H9 (cell line): ENCODE measurements around the gene CRYBG2. TPM values are rescaled to one million over a fixed set of nuclear protein-coding genes. Genes with fewer than 3 reads are reported as not detected.

Experiments used
- DNase-seq: peaks from one replicate; pipeline ENCODE4 v3.0.0-alpha.2; 2017
- H2AFZ ChIP-seq: one replicate; pipeline ENCODE4 v1.6.1; 2013; ENCODE audit warnings: mild to moderate bottlenecking, low read length, control low read depth, moderate library complexity
- H2AK5ac ChIP-seq: 2 replicates; pipeline ENCODE4 v1.6.1; 2013; ENCODE audit warnings: low read length, control low read depth, mixed read lengths; ENCODE audit not compliant: insufficient read length
- H2BK120ac ChIP-seq: one replicate; pipeline ENCODE4 v1.6.1; 2013; ENCODE audit warnings: low read depth, mild to moderate bottlenecking, low read length, control low read depth, inconsistent platforms; ENCODE audit not compliant: poor library complexity, severe bottlenecking
- H2BK12ac ChIP-seq: 2 replicates; pipeline ENCODE4 v1.6.1; 2013; ENCODE audit warnings: low read length, control low read depth, mixed read lengths, low read depth; ENCODE audit not compliant: insufficient read length
- H2BK15ac ChIP-seq: 2 replicates; pipeline ENCODE4 v1.6.1; 2013; ENCODE audit warnings: low read depth, low read length, control low read depth
- H2BK20ac ChIP-seq: one replicate; pipeline ENCODE4 v1.6.1; 2013; ENCODE audit warnings: low read depth, mild to moderate bottlenecking, low read length, control low read depth, inconsistent platforms; ENCODE audit not compliant: poor library complexity, severe bottlenecking
- H2BK5ac ChIP-seq: 2 replicates; pipeline ENCODE4 v1.6.1; 2013; ENCODE audit warnings: low read length, control low read depth, mixed read lengths; ENCODE audit not compliant: insufficient read length
- H3K14ac ChIP-seq: 2 replicates; pipeline ENCODE4 v1.6.1; 2013; ENCODE audit warnings: low read length, control low read depth; ENCODE audit not compliant: insufficient read depth
- H3K18ac ChIP-seq: 2 replicates; pipeline ENCODE4 v1.6.1; 2013; ENCODE audit warnings: low read depth, mild to moderate bottlenecking, mixed read lengths, low read length, control low read depth; ENCODE audit not compliant: insufficient read length
- H3K23ac ChIP-seq: 2 replicates; pipeline ENCODE4 v1.6.1; 2013; ENCODE audit warnings: low read length, control low read depth, mixed read lengths, low read depth; ENCODE audit not compliant: insufficient read length
- H3K23me2 ChIP-seq: 2 replicates; pipeline ENCODE4 v1.6.1; 2013; ENCODE audit warnings: low read depth, mild to moderate bottlenecking, mixed read lengths, low read length, control low read depth; ENCODE audit not compliant: insufficient read length, poor library complexity, severe bottlenecking
- H3K27ac ChIP-seq: 2 replicates; pipeline ENCODE4 v1.5.1; 2013; ENCODE audit warnings: low read length, control low read depth, mixed read lengths, low read depth; ENCODE audit not compliant: insufficient read length
- H3K27me3 ChIP-seq: 2 replicates; pipeline ENCODE4 v1.6.1; 2013; ENCODE audit warnings: low read length, control low read depth, inconsistent platforms; ENCODE audit not compliant: insufficient read depth
- H3K4ac ChIP-seq: 2 replicates; pipeline ENCODE4 v1.6.1; 2013; ENCODE audit warnings: low read depth, mild to moderate bottlenecking, control low read depth, inconsistent platforms, low read length, moderate library complexity
- H3K4me1 ChIP-seq: 2 replicates; pipeline ENCODE4 v1.6.1; 2013; ENCODE audit warnings: low read length, control low read depth, inconsistent platforms; ENCODE audit not compliant: insufficient read depth
- H3K4me2 ChIP-seq: 2 replicates; pipeline ENCODE4 v1.6.1; 2013; ENCODE audit warnings: low read length, control low read depth, mixed read lengths; ENCODE audit not compliant: insufficient read length, insufficient read depth
- H3K56ac ChIP-seq: 2 replicates; pipeline ENCODE4 v1.6.1; 2013; ENCODE audit warnings: low read depth, mild to moderate bottlenecking, mixed read lengths, low read length, control low read depth; ENCODE audit not compliant: insufficient read length
- H3K79me1 ChIP-seq: 2 replicates; pipeline ENCODE4 v1.6.1; 2013; ENCODE audit warnings: low read depth, mild to moderate bottlenecking, moderate library complexity, low read length, control low read depth, inconsistent platforms; ENCODE audit not compliant: insufficient read depth, poor library complexity, severe bottlenecking
- H3K79me2 ChIP-seq: 2 replicates; pipeline ENCODE4 v1.6.1; 2013; ENCODE audit warnings: low read length, control low read depth, inconsistent platforms; ENCODE audit not compliant: insufficient read depth
- H3K9ac ChIP-seq: 2 replicates; pipeline ENCODE4 v1.6.1; 2013; ENCODE audit warnings: low read length, control low read depth, mixed read lengths; ENCODE audit not compliant: insufficient read length; ENCODE audit errors: extremely low read depth
- H3K9me3 ChIP-seq: one replicate; pipeline ENCODE4 v1.6.1; 2013; ENCODE audit warnings: low read depth, low read length, inconsistent platforms; ENCODE audit not compliant: control insufficient read depth
- H3T11ph ChIP-seq: one replicate; pipeline ENCODE4 v1.6.1; 2013; ENCODE audit warnings: mild to moderate bottlenecking, low read length, control low read depth, inconsistent platforms
- H4K20me1 ChIP-seq: one replicate; pipeline ENCODE4 v1.6.1; 2013; ENCODE audit not compliant: control insufficient read depth, insufficient read length, insufficient read depth
- H4K5ac ChIP-seq: 2 replicates; pipeline ENCODE4 v1.6.1; 2013; ENCODE audit warnings: low read depth, mild to moderate bottlenecking, mixed read lengths, low read length, control low read depth; ENCODE audit not compliant: insufficient read length
- H4K8ac ChIP-seq: replicated peaks from 2 replicates; pipeline ENCODE4 v1.6.1; 2013; ENCODE audit warnings: low read length, control low read depth, mixed read lengths, low read depth; ENCODE audit not compliant: insufficient read length
- H4K91ac ChIP-seq: 2 replicates; pipeline ENCODE4 v1.6.1; 2013; ENCODE audit warnings: low read depth, mild to moderate bottlenecking, moderate library complexity, mixed read lengths, low read length, control low read depth; ENCODE audit not compliant: insufficient read length
- H3K27ac Mint-ChIP-seq, 3 experiments: 2 replicates in 2 of 3; 3 replicates in 1 of 3; pipeline ENCODE4 v1.8.0; 2020 to 2021; ENCODE audit warnings: mixed read lengths in 3 of 3, mild to moderate bottlenecking in 1 of 3, moderate library complexity in 1 of 3
- H3K27me3 Mint-ChIP-seq: 2 replicates; pipeline ENCODE4 v1.8.0; 2021; ENCODE audit warnings: low read depth, mild to moderate bottlenecking, moderate library complexity, mixed read lengths
- H3K36me3 Mint-ChIP-seq, 3 experiments: 2 replicates in 2 of 3; 3 replicates in 1 of 3; pipeline ENCODE4 v1.8.0; 2020 to 2021; ENCODE audit warnings: low read depth in 3 of 3, mixed read lengths in 3 of 3; ENCODE audit not compliant: insufficient read depth in 1 of 3
- H3K4me1 Mint-ChIP-seq, 2 experiments: 2 replicates each; pipeline ENCODE4 v1.8.0; 2020; ENCODE audit warnings: mixed read lengths in 2 of 2
- H3K4me3 Mint-ChIP-seq, 2 experiments: 2 replicates in 1 of 2; 3 replicates in 1 of 2; pipeline ENCODE4 v1.8.0; 2020 to 2021; ENCODE audit warnings: mild to moderate bottlenecking in 2 of 2, mixed read lengths in 2 of 2, moderate library complexity in 1 of 2
- H3K9me3 Mint-ChIP-seq, 2 experiments: 2 replicates in 1 of 2; 3 replicates in 1 of 2; pipeline ENCODE4 v1.8.0; 2020; ENCODE audit warnings: mild to moderate bottlenecking in 2 of 2, mixed read lengths in 2 of 2, moderate library complexity in 1 of 2
- WGBS: extraction: QIAGEN DNeasy Blood & Tissue Kit; methylation state at CpG from one replicate; pipeline ENCODE4 v1.1.7; 2013; ENCODE audit warnings: missing lambda C conversion rate, low lambda C conversion rate, mixed read lengths; ENCODE audit not compliant: insufficient read length; ENCODE audit errors: extremely low coverage; 5-methylcytosine and 5-hydroxymethylcytosine counted together
- total RNA-seq: library from RNA; stranded (reverse); gene quantifications from 2 replicates; pipeline ENCODE4 v1.2.1, GENCODE V29; 2021
- TF ChIP-seq, protein P1 (sequence below): fragments of 200-600 bp; sonication (generic); conservative IDR thresholded peaks from 3 replicates; pipeline ENCODE4 v1.8.0; 2021; ENCODE audit warnings: antibody characterized with exemption, mild to moderate bottlenecking

Gene CRYBG2
- total RNA-seq, 1 experiment from 2014 or later, result 12.8 TPM

DNA sequence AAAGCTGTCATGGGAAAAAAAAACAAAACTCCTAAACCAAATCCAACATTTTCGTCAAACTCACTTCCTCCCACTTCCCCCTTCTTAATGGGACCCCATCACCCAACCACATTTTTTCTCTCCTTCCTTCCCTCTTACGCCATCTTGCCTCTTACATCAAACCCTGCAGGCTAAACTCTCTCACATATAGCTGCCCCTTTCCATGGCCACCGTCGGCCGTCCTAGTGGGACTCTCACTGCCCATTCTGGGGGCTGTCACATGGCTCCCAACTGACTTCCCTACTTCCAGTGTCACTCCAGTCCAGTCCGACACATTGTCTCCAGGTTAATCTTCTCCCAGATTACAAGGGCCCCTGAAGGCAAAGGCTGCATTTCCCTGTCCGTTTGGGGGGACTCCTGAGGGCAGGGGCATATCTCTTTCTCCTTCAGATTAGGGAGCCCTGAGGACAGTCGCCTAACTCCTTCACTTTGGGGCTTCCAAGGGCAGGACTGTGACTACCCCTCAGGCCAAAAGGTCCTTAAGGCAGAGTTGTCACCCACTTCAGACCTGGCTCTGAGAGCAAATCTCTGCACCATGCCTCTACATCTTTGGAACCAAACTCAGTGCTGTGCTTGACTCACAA lies 48.2 kb downstream of the CRYBG2 start:
- H2BK15ac ChIP-seq, result no peak overlapping the region
- no peaks in the 10 kb centered on the region for H3K79me2 ChIP-seq
- peak overlapping the region; percentile 41 for H3K9ac ChIP-seq
- no peaks in the 10 kb centered on the region for H3K79me1 ChIP-seq
- Mint-ChIP-seq H3K4me3 (peak overlapping the region; percentile 98 to 99), H3K27ac (peak overlapping the region; percentile 21 to 98 (median 96); a peak in 6 of 7 replicates), H3K4me1 (peaks cover 16 to 17% of the 10 kb centered on the region in 2 experiments), H3K36me3 (no peaks in the 10 kb centered on the region), H3K9me3 (no peaks in the 10 kb centered on the region), H3K27me3 (no peaks in the 10 kb centered on the region)
- TF ChIP-seq, protein P1, sequence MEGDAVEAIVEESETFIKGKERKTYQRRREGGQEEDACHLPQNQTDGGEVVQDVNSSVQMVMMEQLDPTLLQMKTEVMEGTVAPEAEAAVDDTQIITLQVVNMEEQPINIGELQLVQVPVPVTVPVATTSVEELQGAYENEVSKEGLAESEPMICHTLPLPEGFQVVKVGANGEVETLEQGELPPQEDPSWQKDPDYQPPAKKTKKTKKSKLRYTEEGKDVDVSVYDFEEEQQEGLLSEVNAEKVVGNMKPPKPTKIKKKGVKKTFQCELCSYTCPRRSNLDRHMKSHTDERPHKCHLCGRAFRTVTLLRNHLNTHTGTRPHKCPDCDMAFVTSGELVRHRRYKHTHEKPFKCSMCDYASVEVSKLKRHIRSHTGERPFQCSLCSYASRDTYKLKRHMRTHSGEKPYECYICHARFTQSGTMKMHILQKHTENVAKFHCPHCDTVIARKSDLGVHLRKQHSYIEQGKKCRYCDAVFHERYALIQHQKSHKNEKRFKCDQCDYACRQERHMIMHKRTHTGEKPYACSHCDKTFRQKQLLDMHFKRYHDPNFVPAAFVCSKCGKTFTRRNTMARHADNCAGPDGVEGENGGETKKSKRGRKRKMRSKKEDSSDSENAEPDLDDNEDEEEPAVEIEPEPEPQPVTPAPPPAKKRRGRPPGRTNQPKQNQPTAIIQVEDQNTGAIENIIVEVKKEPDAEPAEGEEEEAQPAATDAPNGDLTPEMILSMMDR, result no peak
- H3K27me3 ChIP-seq, result no peaks in the 10 kb centered on the region
- no peak overlapping the region for H3K14ac ChIP-seq
- H3T11ph ChIP-seq, result no peak overlapping the region
- H3K4ac ChIP-seq, result no peak overlapping the region
- no peak overlapping the region for H2BK12ac ChIP-seq
- 0 out of 2 replicates have a peak, but pooled peaks cover 3% of the 10 kb centered on the region for H3K4me1 ChIP-seq
- no peak overlapping the region for H4K91ac ChIP-seq
- no peak overlapping the region for H2BK120ac ChIP-seq
- 100% methylated on average over 2 of the region's 8 CpGs for WGBS
- no peak overlapping the region for H2AFZ ChIP-seq
- peaks cover 3% of the 10 kb centered on the region for H3K23me2 ChIP-seq
- no peak overlapping the region for H2BK20ac ChIP-seq
- no peak overlapping the region for H4K8ac ChIP-seq
- H3K27ac ChIP-seq, result no peak overlapping the region
- no peaks in the 10 kb centered on the region for H4K20me1 ChIP-seq
- no peak overlapping the region for H2AK5ac ChIP-seq
- no peak overlapping the region for H2BK5ac ChIP-seq
- no peak overlapping the region for H3K56ac ChIP-seq
- H3K18ac ChIP-seq, result no peak overlapping the region
- H4K5ac ChIP-seq, result no peak overlapping the region
- no peak for DNase-seq
- no peak overlapping the region for H3K23ac ChIP-seq
- no peaks in the 10 kb centered on the region for H3K9me3 ChIP-seq
- peak overlapping the region; percentile 77 for H3K4me2 ChIP-seq
